Stimulated activated CD4-positive, alpha-beta T cell treated with anti-CD3 and anti-CD28 coated beads, Interleukin-1b, Interleukin-23, amount 100 ng/mL, for 4 hours (primary cell): Measurements from ENCODE around the gene ADPRHL1.

ENCODE experiments used
- DNase-seq, 2 donors: peaks; one replicate each; pipeline ENCODE4 v3.0.0-alpha.2; 2020; ENCODE audit warnings: low read depth in 2 of 2

The ADPRHL1 gene

DNA sequence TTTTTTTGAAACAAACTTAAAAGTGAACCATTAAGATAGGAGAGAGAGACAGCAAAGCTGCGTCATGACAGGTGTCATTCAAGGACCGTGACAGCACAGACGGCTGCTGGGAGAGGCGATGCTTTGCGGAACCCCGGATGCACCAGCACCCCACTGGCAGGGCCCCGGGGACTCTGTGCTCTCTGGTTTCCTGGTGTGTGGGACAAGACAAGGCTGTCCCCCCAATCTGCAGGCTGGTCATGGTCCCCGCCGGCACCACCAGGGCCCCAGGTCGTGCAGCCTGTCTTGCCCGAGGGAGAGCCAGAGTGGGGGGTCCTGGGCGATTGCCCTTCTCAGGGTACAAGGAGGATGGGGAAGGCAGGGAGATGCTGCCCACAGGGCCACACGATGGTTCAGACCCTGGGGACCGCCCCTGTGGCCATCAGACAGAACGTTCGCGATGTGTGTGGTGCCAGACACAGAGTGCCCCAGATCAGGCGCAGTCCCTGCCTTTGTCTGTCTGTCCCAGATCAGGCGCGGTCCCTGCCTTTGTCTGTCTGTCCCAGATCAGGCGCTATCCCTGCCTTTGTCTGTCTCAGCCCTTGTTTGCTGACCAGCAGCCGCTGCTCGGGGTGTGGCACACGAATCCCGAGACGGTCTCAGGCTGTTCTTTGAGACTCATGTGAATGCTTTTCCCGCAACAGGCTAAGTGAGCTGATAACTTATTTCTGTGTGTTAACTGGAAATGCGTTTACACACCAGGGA, 36.1 kb downstream of the ADPRHL1 start:
- no peak for DNase-seq

DNA sequence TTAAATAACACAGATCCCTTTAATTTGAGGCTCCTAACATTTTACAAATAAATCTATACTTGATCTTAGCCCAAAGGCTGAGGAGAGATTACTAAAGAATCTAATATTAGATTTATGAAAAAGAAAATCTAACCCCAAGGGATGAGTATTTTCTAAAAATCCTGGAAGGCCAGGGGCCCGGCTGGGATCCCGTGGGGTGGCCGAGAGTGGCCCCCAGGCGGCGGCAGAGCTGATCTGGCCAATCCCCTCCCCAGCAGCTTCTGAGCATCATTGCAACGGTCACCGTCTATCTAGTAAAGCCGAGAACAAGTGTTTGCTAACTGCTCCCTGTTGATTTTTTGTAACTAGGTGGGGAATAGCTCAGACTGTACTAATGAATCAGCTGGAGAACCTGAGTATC, 37.5 kb downstream of the ADPRHL1 start:
- no peak for DNase-seq

DNA sequence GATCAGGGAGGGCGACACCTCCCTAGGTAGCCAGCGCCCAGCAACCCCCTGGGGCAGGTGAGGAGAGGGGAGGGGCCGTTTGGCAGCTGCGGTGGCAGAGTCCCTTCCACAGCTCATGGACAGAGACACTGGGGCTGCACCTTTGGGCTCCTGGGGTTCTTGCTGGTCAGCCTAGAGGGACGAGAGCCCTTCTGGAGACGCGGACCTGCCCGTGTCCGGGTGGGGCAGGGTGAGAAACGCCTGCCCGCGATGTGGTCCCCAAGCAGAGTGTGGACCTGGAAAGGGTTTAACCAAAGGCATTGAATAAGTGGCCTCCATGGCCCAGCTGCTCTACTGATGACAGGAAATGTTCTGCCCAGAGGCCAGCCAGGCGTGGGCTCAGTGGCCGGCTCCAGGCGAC, 38.3 kb downstream of the ADPRHL1 start:
- DNase-seq: no peak

DNA sequence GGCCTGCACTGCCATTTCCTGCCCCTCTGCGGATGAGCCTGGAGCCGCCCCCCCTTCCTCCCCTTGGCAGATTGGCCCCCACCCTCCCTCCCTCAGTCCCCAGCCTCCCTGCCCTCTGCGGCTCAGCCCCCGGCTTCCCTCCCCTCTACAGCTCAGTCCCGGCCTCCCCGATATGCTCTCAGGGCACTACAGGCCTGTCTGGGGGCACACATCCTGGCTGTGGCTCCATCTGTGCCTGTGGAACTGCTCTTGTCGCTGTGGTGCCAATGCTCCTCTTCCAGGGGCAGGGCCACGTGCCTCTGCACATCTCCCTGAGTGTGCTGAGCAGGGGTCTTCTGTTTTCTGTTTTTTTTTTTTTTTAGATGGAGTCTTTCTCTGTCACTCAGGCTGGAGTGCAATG, 39.0 kb downstream of the ADPRHL1 start:
- no peak for DNase-seq

DNA sequence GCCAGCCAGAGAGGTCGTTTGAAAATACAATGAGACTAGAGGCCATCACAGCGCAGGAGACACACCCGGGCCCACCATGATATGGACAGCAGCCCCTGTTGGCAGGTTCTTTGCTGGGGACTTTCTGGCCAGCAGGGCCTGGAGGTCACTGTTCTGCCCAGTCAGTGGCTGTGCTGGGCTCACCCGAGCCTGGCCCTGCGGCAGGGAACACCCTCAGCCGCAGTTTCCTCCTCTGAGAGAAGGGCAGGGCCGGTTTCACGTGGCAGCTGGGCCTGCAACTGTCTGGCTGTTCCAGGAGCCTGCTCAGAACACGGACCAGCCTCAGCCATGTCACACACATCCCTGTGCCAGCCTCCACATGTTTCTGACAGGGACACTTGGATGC, 39.4 kb downstream of the ADPRHL1 start:
- DNase-seq: no peak

DNA sequence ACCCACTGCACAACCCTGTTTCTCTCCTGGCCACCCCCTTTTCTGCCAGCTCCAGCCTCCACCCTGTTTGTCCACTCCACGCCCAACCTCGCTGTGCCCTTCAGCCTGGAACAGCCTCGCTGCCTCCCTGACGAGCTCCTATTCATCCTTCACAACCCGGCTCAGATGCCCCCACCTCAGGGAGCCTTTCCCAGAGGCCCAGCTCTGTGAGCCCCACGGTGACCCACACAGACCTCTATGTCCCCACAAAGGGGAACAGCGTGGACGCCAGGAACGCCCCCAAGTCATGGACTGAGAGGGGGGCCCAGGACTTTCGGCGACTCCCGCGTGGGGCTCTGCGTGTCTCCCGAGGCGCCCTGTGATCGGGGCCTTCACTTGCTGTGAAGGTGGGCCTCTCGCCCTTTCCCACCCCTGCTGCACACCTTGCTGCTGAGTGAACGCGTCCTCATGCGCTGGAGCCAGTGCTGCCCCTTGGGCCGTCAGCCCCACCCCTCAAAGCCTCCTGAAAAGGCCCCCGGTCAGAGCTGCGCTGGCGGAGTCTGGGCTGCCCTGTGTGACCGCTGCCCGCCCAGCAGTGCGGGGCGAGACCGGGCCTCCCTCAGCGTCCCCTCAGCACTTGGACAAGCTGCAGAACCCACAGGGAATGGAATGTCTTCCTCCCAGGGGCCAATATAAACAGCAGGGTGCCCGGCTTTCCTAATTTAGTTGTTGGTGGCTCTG, 40.0 kb downstream of the ADPRHL1 start:
- DNase-seq: no peak

DNA sequence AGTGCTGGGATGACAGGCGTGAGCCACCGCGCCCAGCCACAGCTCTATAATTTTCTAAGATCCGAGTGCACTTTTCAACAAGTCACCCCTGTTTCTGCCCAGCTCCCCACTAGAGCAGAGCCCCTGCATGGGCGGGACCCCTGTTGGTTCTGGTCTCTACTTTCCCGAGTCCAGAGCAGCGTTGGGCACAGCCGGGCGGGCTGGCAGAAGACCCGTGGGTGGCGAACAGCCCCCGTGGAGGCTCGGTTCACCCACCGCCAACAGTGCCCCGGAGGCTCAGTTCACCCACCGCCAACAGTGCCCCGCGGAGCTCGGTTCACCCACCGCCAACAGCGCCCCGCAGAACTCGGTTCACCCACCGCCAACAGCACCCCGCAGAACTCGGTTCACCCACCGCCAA, 40.8 kb downstream of the ADPRHL1 start:
- DNase-seq: no peak

DNA sequence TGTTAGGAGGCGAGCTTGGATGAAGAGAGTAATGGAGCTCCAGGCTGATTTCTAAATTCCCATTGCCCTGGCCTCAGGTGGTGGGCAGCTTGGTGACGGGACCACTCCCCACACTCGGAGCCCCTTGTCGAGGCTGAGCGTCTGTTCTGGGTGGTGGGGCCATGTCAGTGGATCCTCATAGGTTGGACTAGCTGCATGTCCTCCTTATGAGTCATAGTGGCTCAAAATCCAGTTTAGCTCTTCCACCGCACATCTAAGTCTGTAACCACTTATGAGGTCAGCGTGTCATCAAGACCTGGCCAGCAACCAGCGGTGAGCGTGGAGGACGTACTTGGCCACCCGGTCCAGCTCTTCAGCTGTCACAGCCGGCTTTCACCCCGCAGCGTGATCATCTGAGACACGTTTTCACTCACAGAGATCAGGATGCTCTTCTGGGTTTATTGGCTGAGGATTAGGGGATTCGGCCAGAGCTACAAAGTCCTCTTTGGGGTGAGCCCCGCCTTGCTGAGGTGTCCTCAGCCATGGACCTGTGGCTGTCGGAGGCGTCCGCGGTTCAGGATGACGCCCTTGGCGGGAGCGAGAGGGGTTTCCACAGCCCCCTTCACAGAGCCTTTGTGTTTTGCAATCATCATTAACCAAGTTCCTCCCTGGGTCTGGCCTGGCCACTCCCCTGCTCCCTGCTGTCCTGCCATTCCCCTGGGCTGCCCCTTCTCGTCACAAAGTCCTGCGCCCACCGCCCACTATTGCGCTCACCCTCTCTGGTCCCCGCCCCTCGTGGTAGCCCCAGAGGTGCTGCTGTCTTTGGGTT, 41.9 kb downstream of the ADPRHL1 start:
- DNase-seq: no peak

DNA sequence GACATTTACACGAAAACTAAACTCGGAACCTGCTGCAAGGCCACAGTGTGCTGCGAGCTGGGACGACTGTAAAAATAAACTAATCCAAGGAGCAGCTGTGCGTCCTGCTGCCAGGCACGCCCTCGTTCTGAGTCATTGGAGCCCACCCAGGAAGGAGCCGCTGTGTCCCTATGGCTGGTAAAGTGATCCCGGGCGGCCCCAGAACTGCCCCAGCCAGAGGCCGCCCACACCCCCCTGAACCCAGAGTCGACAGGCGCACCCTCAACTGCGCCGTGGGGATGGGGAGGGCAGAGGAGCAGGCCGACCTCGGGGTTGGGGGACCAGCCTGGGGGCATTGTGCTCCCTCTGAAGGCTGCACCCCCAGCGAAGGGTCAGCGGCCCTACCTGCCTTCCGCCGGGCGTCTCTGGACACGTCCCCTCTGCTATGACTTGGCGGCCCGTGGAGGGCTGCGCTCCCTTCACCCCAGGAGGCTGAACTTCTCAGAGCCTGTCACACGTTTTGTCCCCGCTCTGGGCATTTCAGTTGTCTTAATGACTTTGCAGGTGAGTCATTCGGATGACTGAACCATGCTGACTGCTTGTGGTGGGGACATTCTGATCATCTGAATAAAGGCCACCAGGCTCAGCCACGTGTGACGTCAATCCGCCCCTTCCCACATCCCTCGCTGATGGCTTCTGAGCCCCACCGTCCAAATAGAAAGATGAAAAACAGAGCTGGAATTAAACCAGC, 42.7 kb downstream of the ADPRHL1 start:
- no peak for DNase-seq

DNA sequence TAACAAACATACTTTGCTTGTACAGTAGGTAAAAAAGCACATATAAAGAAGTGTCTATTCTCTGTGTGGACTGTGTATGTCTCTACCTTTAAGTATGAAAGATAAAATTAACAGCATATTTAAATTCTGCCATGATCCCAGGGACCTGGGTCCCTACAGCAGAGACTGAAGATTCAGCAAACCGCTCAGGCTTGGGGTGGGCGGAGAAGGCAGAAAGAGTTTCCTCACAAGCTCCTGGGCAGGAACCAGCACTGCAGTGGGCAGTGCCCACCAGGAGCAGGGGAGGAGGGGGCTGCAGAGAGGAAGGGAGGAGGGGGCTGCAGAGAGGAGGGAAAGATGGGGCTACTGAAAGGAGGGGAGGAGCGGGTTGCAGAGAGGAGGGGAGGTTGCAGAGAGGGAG, 44.7 kb downstream of the ADPRHL1 start:
- DNase-seq: no peak

DNA sequence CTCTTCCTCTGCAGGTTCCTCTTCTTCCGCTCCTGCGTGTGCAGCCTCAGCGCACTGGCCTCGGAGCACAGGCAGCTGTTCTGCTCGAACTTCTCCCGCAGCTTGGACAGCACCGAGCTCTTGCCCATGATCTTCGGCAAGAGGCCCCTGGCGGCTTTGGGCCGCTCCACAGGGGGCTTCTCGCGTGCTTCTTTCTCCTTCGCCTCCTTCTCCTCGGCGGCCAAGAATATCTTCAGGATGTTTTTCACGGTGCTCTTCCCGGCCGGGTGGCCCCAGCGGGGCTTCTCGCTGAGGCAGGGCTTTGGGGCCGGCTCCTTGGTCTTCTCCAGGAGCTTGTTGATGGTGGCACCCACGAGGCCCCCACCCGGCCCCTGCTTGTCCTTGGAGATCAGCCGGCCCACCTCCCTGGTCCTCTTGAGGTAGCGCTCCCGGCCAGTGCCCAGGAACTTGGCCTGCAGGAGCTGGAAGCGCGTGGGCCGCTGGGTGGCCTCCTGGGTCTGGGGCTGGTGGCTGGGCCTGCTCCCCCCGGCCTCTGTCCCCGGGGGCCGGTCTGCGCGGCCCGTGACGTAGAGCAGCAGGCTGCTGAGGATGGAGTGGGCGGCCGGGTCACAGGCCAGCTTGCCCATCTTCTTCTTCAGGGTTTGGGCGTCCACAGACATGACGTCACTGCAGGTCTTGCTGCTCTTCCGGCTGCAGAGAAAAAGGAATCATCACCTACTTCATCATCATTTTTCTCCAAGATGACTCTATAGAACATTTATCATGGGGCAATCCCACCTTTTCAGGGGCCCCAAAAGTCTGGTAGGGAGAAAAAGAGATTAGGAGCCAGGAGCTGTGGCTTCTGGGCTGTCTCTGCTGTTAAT, 45.5 kb downstream of the ADPRHL1 start:
- no peak for DNase-seq

DNA sequence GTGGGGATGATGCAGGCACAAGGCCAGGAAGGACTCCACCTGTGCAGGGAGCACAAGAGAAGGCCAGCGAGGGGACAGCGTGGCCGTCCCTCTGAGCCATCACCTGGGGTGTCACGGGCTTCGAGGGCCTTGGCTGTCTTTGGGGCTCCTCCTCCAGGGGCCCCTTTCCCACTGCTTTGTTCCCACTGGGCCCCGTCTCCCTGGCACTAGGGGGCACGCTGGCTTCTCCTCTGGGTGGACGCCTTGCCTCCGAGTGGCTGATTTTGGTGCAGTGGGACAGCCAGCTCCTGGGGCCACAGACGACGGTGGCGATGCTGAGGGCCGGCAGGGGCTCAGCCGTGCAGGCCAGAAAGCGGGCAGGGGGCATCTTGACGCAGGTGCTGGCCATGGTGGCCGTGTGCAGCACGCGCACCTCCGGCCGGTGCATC, 46.2 kb downstream of the ADPRHL1 start:
- DNase-seq: no peak

DNA sequence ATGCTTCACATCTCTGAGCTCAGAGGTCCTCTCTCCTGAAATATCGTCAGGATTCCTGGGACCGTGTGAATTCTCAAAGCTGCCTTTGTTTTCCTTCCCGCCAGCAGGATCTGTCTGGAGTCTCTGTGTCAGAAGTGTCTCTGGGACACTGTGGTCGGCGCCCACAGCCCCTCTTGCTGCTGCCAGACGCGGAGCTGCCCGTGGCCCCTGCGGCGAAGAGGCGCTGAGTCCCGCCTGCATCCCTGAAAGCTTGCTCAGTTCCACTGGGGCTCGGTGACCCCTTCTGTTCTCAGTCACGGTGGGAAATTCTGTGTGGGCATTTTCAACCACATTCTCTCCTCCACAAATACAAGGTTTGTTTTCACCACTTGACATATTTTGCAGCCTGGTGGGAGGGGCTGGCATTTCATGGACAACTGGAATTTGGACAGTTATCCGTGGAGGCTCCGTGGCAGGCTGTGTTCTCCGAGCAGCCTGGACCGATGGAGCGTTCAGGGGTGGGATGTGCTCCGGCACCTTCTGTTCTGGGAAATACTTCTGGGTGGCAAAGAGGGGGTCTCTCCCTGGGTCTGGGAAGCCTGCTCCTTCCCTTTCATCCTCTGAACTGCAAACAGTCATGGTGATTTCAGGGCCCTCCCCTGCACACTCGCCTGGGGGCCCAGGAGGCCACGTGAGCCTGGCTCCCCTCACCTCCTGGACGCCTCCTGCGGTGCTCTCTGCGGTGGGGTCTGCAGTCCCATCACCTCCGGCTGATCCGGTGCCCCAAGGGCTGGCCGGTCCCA, 46.8 kb downstream of the ADPRHL1 start:
- DNase-seq: no peak

DNA sequence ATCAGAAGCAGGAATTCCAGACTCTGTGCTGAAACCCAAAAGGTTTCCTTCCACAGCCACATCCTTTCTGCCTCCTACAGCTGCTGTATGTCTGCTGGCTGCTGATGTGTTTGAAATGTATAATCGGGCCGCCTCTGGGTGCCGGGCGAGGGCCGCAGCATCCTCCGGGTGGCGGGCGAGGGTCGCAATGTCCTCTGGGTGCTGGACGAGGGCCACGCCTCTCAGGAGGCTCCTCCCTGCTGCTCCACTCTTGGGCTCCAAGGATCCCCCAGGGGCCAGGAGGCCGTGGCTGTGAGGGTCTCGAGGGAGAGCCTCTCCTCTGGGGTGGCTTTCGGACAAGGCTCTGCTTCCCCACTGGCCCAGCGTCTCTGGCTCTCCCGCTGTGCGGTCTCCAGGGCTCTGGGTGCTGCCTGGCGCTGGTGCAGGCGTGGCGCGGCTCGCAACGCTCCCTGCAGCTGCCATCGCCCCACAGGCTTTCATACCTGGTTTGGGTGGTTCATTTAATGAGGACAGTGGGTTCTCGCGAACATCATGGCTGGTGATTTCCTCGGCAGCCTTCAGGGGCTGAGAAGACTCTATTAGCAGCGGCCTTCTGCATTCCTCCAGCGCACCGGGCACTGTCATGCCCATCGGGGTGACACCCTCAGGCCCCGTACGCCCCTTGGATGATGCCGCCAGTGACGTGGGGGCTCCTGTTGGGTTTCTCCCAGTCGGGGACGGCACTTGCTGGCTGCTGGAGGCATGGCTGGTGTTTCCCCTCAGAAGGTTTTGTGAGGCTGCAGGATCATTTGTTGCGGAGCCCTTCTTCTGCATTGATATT, 47.6 kb downstream of the ADPRHL1 start:
- DNase-seq: no peak

DNA sequence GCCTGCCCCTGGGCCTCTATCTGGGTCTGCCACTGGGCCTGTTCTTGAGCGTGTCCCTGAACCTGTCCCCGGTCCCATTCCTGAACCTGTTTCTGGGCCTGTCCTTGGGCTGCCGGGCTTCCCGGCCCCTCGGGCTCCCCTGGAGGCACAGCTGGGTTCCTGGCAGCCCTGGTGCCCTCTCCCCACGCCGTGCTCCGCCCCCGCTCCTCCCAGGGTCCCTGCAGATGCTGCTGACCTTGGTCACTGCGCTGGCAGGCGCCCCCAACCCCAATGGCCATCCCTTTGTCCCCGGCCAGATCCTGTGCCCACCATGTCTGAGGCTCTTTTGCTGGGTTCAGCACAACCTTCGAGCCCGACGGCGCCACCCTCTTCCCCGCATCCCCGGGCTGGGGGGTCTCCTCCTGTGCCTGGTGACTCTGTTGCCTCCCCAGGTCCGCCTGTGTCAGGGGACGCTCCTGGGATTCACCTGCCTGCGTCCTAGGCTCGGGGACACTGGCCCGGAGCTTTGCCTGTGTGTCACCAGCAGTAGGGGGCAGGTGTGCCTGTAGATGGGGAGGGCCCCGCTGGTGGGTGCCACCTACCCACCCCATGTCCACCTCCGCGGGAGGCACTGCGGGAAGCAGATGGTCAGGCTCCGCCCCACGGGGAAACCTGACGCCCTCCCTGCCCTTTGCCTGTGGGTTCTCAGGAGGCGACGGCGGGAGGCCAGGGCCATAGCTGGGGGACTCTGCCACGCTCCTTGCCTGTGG, 48.4 kb downstream of the ADPRHL1 start:
- DNase-seq: no peak

DNA sequence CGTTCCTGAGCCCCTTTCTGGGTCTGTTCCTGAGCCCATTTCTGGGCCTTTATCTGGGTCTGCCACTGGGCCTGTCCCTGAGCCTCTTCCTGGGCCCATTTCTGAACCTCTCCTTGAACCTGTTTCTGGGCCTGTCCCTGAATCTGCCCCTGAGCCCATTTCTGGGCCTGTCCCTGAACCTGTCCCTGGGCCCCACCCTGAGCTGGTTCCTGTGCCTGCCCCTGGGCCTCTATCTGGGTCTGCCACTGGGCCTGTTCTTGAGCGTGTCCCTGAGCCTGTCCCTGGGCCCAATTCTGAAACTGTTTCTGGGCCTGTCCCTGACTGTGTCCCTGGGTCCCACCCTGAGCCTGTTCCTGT, 48.9 kb downstream of the ADPRHL1 start:
- no peak for DNase-seq

DNA sequence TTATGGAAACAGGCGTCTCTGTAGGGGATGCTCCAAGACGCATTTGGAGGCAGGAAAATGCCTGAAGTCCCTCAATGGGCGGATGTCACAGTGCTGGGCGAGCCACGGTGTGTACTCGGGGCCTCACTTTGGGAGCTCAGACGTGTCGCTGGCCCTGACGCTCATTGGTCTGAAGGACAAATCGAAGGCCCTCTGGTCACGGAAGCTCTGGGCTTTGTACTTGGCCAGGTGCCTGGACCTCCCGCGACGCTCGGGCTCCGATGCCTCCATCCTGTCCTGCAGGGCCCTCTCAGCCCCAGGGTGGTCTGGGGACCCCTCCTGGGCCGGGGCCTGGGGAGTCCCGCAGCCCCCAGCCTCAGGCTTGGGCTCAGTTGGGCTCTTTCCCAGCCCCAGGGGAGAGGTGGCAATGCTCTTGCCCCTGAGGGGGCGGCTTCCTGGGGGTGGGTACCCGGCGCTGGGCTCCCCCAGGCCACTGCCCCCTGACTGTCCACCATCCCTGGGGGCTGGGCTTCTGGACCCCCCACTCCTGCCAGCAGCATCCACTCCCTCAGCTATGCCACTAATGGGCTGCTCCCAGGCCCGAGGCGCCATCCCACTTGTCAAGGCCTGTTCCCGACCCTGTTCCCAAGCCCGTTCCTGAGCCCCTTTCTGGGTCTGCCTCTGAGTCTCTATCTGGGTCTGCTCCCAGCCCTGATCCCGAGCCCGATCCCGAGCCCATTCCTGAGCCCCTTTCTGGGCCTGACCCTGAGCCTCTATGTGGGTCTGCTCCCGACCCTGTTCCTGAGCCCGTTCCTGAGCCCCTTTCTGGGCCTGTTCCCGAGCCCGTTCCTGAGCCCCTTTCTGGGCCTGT, 49.8 kb downstream of the ADPRHL1 start:
- DNase-seq: no peak
